GM23338 (cell line): ENCODE data around the gene FNDC10. TPM values are rescaled to one million over a fixed set of nuclear protein-coding genes. Genes with fewer than 3 reads are reported as not detected.

ENCODE experiments used
- ATAC-seq: fragments of 200-7000 bp; cut with Tn5 transposase; 3 replicates; pipeline ENCODE4 v1.9.1; 2020
- DNase-seq: peaks from one replicate; pipeline ENCODE4 v3.0.0-alpha.2; 2015; ENCODE audit warnings: low spot score
- H2AFZ ChIP-seq: fragments of 200-600 bp; sonication (generic); 2 replicates; pipeline ENCODE4 v1.8.0; 2016; ENCODE audit warnings: antibody characterized with exemption, mild to moderate bottlenecking, moderate library complexity
- H3F3A ChIP-seq: fragments of 200-600 bp; sonication (generic); replicated peaks from 2 replicates; pipeline ENCODE4 v1.8.0; 2017; ENCODE audit warnings: antibody characterized with exemption, mixed run types, low read depth
- H3K27ac ChIP-seq: fragments of 200-600 bp; sonication (generic); 2 replicates; pipeline ENCODE4 v1.6.1; 2016; ENCODE audit warnings: low read depth
- H3K27me3 ChIP-seq: fragments of 200-600 bp; sonication (generic); 2 replicates; pipeline ENCODE4 v1.8.0; 2016; ENCODE audit warnings: mild to moderate bottlenecking, mixed run types, moderate library complexity; ENCODE audit not compliant: insufficient read depth
- H3K36me3 ChIP-seq: fragments of 200-600 bp; sonication (generic); 2 replicates; pipeline ENCODE4 v1.8.0; 2016; ENCODE audit warnings: mild to moderate bottlenecking; ENCODE audit not compliant: insufficient read depth
- H3K4me1 ChIP-seq: fragments of 200-600 bp; sonication (generic); 2 replicates; pipeline ENCODE4 v1.8.0; 2016; ENCODE audit warnings: mild to moderate bottlenecking, moderate library complexity; ENCODE audit not compliant: insufficient read depth
- H3K4me2 ChIP-seq: fragments of 200-600 bp; sonication (generic); 2 replicates; pipeline ENCODE4 v1.7.1; 2017; ENCODE audit warnings: mixed run types
- H3K4me3 ChIP-seq: fragments of 200-600 bp; sonication (generic); 2 replicates; pipeline ENCODE4 v1.6.1; 2016; ENCODE audit warnings: mixed run types
- H3K79me2 ChIP-seq: fragments of 200-600 bp; sonication (generic); replicated peaks from 2 replicates; pipeline ENCODE4 v1.8.0; 2017; ENCODE audit warnings: mild to moderate bottlenecking; ENCODE audit not compliant: insufficient read depth
- H3K9me2 ChIP-seq: fragments of 200-600 bp; sonication (generic); 2 replicates; pipeline ENCODE4 v1.8.0; 2017; ENCODE audit not compliant: insufficient read depth
- H4K20me1 ChIP-seq: fragments of 200-600 bp; sonication (generic); replicated peaks from 2 replicates; pipeline ENCODE4 v1.8.0; 2017; ENCODE audit warnings: mild to moderate bottlenecking; ENCODE audit not compliant: insufficient read depth
- H3K27ac Mint-ChIP-seq: 2 replicates; pipeline ENCODE4 v1.8.0; 2020; ENCODE audit warnings: inconsistent platforms, mild to moderate bottlenecking, moderate library complexity, mixed read lengths
- H3K27me3 Mint-ChIP-seq: 3 replicates; pipeline ENCODE4 v1.8.0; 2022; ENCODE audit warnings: low read depth, mild to moderate bottlenecking, moderate library complexity, mixed read lengths, inconsistent platforms; ENCODE audit not compliant: insufficient read depth, poor library complexity
- H3K36me3 Mint-ChIP-seq: 3 replicates; pipeline ENCODE4 v1.8.0; 2021; ENCODE audit warnings: low read depth, mild to moderate bottlenecking, inconsistent platforms, moderate library complexity, mixed read lengths
- H3K4me1 Mint-ChIP-seq: 3 replicates; pipeline ENCODE4 v1.8.0; 2020; ENCODE audit warnings: mild to moderate bottlenecking, inconsistent platforms, mixed read lengths
- H3K4me3 Mint-ChIP-seq: 3 replicates; pipeline ENCODE4 v1.8.0; 2021; ENCODE audit warnings: moderate library complexity, mild to moderate bottlenecking, inconsistent platforms, mixed read lengths
- H3K9me3 Mint-ChIP-seq: 3 replicates; pipeline ENCODE4 v1.8.0; 2020; ENCODE audit warnings: moderate library complexity, mild to moderate bottlenecking, inconsistent platforms, mixed read lengths
- CREB1 ChIP-seq: fragments of 250-450 bp; sonication (Bioruptor Pico); IDR thresholded peaks from 2 replicates; pipeline ENCODE4 v1.5.0; 2020; ENCODE audit warnings: low read depth, mild to moderate bottlenecking, moderate library complexity
- EZH2 ChIP-seq: fragments of 200-600 bp; sonication (generic); IDR thresholded peaks from one replicate; pipeline ENCODE4 v1.8.0; 2017; ENCODE audit warnings: antibody characterized with exemption, mild to moderate bottlenecking, low read depth; ENCODE audit not compliant: unreplicated experiment
- EZH2phosphoT487 ChIP-seq: fragments of 200-600 bp; sonication (generic); IDR thresholded peaks from one replicate; pipeline ENCODE4 v1.8.1; 2018; ENCODE audit warnings: antibody characterized with exemption; ENCODE audit not compliant: unreplicated experiment
- JUNB ChIP-seq: IDR thresholded peaks from one replicate; pipeline ENCODE4 v1.6.1; 2016; ENCODE audit warnings: antibody characterized with exemption; ENCODE audit not compliant: unreplicated experiment
- NANOG ChIP-seq: IDR thresholded peaks from 2 replicates; pipeline ENCODE4 v1.6.1; 2016; ENCODE audit warnings: antibody characterized with exemption, borderline replicate concordance
- POLR2AphosphoS5 ChIP-seq: IDR thresholded peaks from 2 replicates; pipeline ENCODE4 v1.6.1; 2016; ENCODE audit warnings: antibody characterized with exemption, low read depth
- STAT1 ChIP-seq: IDR thresholded peaks from one replicate; pipeline ENCODE4 v1.6.1; 2016; ENCODE audit warnings: antibody characterized with exemption; ENCODE audit not compliant: unreplicated experiment
- ZNF114 ChIP-seq: fragments of 250-450 bp; sonication (Bioruptor Pico); IDR thresholded peaks from 2 replicates; pipeline ENCODE4 v1.5.0; 2020; ENCODE audit warnings: mild to moderate bottlenecking, moderate library complexity
- ZNF331 ChIP-seq: fragments of 250-450 bp; sonication (Bioruptor Pico); IDR thresholded peaks from 2 replicates; pipeline ENCODE4 v1.5.0; 2020; ENCODE audit warnings: low read depth, mild to moderate bottlenecking, moderate library complexity
- polyA plus RNA-seq: library from polyadenylated mRNA; unstranded; fragments of >200 nt; fragmentation: Nextera tagmentation; extraction: Ambion mirVana; gene quantifications from 2 replicates; pipeline ENCODE4 v1.2.1, GENCODE V29; 2016
- total RNA-seq: library from RNA; depleted of rRNA; stranded (reverse); fragments of >200 nt; shearing (Covaris generic); gene quantifications from 2 replicates; pipeline ENCODE4 v1.2.3, GENCODE V29; 2014
- TF ChIP-seq, protein P1 (sequence below): IDR thresholded peaks from one replicate; pipeline ENCODE4 v1.6.1; 2018; ENCODE audit warnings: antibody characterized with exemption; ENCODE audit not compliant: unreplicated experiment
- TF ChIP-seq, protein P2 (sequence below): IDR thresholded peaks from 2 replicates; pipeline ENCODE4 v1.6.1; 2016; ENCODE audit warnings: antibody characterized with exemption
- TF ChIP-seq, protein P3 (sequence below): fragments of 250-450 bp; sonication (Bioruptor Pico); IDR thresholded peaks from 2 replicates; pipeline ENCODE4 v1.5.0; 2020; ENCODE audit warnings: mild to moderate bottlenecking, moderate library complexity
- TF ChIP-seq, protein P4 (sequence below), 2 experiments: fragments of 200-600 bp in 1 of 2; sonication (generic) in 1 of 2; conservative IDR thresholded peaks; 2 replicates each; pipeline versions ENCODE4 v1.5.1 to v1.6.1; 2016 to 2017; ENCODE audit warnings: antibody characterized with exemption in 2 of 2, low read depth in 2 of 2, mild to moderate bottlenecking in 2 of 2, moderate library complexity in 1 of 2

Gene FNDC10
- total and polyA plus RNA-seq, 2 experiments from 2014 or later, result 7.7 to 15.1 TPM

DNA sequence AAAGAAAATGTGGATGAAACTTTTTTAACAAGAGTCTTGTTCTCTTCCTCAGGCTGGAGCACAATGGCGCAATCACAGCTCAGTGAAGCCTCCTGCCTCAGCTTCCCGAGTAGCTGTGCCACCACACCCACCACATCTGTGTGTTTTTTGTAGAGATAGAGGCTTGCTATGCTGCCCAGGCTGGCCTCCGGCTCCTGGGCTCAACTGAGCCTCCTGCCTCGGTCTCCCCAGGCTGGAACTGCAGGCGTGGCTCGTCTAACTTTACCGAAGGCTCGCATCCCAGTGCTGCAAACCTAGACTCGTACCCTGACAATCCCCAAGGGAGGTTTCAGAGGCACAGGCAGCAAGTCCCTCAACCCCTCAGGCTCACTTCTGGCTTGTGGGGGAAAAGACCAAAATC is 39.8 kb downstream of the FNDC10 start:
- Mint-ChIP-seq H3K27me3 (peaks cover 16% of the 10 kb centered on the region), H3K4me3 (no peak overlapping the region), H3K36me3 (peaks cover 45% of the 10 kb centered on the region), H3K27ac (no peak overlapping the region), H3K9me3 (no peaks in the 10 kb centered on the region; the same call in 2 of the 3 replicates), H3K4me1 (no peaks in the 10 kb centered on the region; the same call in 2 of the 3 replicates)
- Histone ChIP-seq H3K4me2 (no peak overlapping the region), H3K4me1 (no peaks in the 10 kb centered on the region), H3K9me2 (no peaks in the 10 kb centered on the region), H2AFZ (no peak overlapping the region), H3K36me3 (peaks cover 23% of the 10 kb centered on the region), H3F3A (peaks cover 20% of the 10 kb centered on the region), H4K20me1 (peaks cover 18% of the 10 kb centered on the region), H3K79me2 (peaks cover 22% of the 10 kb centered on the region), H3K27me3 (no peaks in the 10 kb centered on the region), H3K4me3 (no peak overlapping the region), H3K27ac (no peak overlapping the region)
- TF ChIP-seq STAT1, result no peak
- TF ChIP-seq, protein P1, sequence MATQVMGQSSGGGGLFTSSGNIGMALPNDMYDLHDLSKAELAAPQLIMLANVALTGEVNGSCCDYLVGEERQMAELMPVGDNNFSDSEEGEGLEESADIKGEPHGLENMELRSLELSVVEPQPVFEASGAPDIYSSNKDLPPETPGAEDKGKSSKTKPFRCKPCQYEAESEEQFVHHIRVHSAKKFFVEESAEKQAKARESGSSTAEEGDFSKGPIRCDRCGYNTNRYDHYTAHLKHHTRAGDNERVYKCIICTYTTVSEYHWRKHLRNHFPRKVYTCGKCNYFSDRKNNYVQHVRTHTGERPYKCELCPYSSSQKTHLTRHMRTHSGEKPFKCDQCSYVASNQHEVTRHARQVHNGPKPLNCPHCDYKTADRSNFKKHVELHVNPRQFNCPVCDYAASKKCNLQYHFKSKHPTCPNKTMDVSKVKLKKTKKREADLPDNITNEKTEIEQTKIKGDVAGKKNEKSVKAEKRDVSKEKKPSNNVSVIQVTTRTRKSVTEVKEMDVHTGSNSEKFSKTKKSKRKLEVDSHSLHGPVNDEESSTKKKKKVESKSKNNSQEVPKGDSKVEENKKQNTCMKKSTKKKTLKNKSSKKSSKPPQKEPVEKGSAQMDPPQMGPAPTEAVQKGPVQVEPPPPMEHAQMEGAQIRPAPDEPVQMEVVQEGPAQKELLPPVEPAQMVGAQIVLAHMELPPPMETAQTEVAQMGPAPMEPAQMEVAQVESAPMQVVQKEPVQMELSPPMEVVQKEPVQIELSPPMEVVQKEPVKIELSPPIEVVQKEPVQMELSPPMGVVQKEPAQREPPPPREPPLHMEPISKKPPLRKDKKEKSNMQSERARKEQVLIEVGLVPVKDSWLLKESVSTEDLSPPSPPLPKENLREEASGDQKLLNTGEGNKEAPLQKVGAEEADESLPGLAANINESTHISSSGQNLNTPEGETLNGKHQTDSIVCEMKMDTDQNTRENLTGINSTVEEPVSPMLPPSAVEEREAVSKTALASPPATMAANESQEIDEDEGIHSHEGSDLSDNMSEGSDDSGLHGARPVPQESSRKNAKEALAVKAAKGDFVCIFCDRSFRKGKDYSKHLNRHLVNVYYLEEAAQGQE, result no peak
- no peak for TF ChIP-seq NANOG
- TF ChIP-seq EZH2phosphoT487, result no peak
- TF ChIP-seq, protein P2, sequence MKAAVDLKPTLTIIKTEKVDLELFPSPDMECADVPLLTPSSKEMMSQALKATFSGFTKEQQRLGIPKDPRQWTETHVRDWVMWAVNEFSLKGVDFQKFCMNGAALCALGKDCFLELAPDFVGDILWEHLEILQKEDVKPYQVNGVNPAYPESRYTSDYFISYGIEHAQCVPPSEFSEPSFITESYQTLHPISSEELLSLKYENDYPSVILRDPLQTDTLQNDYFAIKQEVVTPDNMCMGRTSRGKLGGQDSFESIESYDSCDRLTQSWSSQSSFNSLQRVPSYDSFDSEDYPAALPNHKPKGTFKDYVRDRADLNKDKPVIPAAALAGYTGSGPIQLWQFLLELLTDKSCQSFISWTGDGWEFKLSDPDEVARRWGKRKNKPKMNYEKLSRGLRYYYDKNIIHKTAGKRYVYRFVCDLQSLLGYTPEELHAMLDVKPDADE, result no peak
- no peak for TF ChIP-seq POLR2AphosphoS5
- no peak for TF ChIP-seq CREB1 (CRISPR knock-in tag)
- no peak for TF ChIP-seq EZH2
- TF ChIP-seq JUNB, result no peak
- TF ChIP-seq, protein P3, sequence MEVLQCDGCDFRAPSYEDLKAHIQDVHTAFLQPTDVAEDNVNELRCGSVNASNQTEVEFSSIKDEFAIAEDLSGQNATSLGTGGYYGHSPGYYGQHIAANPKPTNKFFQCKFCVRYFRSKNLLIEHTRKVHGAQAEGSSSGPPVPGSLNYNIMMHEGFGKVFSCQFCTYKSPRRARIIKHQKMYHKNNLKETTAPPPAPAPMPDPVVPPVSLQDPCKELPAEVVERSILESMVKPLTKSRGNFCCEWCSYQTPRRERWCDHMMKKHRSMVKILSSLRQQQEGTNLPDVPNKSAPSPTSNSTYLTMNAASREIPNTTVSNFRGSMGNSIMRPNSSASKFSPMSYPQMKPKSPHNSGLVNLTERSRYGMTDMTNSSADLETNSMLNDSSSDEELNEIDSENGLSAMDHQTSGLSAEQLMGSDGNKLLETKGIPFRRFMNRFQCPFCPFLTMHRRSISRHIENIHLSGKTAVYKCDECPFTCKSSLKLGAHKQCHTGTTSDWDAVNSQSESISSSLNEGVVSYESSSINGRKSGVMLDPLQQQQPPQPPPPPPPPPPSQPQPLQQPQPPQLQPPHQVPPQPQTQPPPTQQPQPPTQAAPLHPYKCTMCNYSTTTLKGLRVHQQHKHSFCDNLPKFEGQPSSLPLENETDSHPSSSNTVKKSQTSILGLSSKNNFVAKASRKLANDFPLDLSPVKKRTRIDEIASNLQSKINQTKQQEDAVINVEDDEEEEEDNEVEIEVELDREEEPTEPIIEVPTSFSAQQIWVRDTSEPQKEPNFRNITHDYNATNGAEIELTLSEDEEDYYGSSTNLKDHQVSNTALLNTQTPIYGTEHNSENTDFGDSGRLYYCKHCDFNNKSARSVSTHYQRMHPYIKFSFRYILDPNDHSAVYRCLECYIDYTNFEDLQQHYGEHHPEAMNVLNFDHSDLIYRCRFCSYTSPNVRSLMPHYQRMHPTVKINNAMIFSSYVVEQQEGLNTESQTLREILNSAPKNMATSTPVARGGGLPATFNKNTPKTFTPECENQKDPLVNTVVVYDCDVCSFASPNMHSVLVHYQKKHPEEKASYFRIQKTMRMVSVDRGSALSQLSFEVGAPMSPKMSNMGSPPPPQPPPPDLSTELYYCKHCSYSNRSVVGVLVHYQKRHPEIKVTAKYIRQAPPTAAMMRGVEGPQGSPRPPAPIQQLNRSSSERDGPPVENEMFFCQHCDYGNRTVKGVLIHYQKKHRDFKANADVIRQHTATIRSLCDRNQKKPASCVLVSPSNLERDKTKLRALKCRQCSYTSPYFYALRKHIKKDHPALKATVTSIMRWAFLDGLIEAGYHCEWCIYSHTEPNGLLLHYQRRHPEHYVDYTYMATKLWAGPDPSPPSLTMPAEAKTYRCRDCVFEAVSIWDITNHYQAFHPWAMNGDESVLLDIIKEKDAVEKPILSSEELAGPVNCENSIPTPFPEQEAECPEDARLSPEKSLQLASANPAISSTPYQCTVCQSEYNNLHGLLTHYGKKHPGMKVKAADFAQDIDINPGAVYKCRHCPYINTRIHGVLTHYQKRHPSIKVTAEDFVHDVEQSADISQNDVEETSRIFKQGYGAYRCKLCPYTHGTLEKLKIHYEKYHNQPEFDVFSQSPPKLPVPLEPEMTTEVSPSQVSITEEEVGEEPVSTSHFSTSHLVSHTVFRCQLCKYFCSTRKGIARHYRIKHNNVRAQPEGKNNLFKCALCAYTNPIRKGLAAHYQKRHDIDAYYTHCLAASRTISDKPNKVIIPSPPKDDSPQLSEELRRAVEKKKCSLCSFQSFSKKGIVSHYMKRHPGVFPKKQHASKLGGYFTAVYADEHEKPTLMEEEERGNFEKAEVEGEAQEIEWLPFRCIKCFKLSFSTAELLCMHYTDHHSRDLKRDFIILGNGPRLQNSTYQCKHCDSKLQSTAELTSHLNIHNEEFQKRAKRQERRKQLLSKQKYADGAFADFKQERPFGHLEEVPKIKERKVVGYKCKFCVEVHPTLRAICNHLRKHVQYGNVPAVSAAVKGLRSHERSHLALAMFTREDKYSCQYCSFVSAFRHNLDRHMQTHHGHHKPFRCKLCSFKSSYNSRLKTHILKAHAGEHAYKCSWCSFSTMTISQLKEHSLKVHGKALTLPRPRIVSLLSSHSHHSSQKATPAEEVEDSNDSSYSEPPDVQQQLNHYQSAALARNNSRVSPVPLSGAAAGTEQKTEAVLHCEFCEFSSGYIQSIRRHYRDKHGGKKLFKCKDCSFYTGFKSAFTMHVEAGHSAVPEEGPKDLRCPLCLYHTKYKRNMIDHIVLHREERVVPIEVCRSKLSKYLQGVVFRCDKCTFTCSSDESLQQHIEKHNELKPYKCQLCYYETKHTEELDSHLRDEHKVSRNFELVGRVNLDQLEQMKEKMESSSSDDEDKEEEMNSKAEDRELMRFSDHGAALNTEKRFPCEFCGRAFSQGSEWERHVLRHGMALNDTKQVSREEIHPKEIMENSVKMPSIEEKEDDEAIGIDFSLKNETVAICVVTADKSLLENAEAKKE (CRISPR knock-in tag), result no peak
- TF ChIP-seq ZNF331 (CRISPR knock-in tag), result no peak
- no peak for TF ChIP-seq ZNF114 (CRISPR knock-in tag)
- TF ChIP-seq, protein P4, sequence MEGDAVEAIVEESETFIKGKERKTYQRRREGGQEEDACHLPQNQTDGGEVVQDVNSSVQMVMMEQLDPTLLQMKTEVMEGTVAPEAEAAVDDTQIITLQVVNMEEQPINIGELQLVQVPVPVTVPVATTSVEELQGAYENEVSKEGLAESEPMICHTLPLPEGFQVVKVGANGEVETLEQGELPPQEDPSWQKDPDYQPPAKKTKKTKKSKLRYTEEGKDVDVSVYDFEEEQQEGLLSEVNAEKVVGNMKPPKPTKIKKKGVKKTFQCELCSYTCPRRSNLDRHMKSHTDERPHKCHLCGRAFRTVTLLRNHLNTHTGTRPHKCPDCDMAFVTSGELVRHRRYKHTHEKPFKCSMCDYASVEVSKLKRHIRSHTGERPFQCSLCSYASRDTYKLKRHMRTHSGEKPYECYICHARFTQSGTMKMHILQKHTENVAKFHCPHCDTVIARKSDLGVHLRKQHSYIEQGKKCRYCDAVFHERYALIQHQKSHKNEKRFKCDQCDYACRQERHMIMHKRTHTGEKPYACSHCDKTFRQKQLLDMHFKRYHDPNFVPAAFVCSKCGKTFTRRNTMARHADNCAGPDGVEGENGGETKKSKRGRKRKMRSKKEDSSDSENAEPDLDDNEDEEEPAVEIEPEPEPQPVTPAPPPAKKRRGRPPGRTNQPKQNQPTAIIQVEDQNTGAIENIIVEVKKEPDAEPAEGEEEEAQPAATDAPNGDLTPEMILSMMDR (conservative IDR thresholded peaks at IDR 0.05; ENCODE audit: low read depth in 2 of 2), result no peak
- ATAC-seq (no peak), DNase-seq (no peak)
